Stimulated activated naive CD8-positive, alpha-beta T cell treated with anti-CD3 and anti-CD28 coated beads, Interleukin-15, Interleukin-2, amounts not matched to agents 100 U/mL and 50 U/mL, for 24 hours (primary cell): Measurements from ENCODE around the gene FBXL19.

Experiments
- ATAC-seq: fragments of 150-1000 bp; cut with Tn5 transposase; one replicate; pipeline ENCODE4 v1.10.0; 2021
- DNase-seq: peaks from one replicate; pipeline ENCODE4 v3.0.0; 2021

The FBXL19 gene

DNA sequence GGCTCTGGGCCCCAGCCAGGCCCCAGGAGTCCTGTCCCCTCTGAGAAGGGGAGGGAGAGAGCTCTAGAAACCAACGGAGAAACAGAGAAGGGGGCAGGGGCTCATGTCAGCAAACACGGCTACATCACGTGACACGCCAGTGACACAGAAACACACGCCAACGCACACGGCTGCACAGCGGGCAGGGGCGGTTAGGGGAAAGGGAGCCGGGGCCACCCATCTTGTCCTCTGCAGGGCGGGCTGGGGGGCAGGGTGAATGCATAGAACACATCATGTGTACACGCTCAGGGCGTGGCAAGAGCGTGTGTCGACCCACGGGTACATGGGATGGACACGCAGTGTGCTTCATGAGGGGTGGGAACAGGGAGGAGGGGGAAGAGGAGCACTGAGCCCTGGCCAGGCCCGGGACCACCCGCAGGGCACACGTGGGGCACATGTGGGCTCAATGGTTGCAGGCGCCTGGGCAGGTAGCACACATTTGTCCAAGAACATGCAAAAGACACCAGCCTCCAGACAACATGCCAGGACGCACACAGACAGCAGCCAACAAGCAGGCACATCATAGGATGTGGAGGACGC is 66.2 kb downstream of the FBXL19 start:
- DNase-seq (no peak), ATAC-seq (no peak)

DNA sequence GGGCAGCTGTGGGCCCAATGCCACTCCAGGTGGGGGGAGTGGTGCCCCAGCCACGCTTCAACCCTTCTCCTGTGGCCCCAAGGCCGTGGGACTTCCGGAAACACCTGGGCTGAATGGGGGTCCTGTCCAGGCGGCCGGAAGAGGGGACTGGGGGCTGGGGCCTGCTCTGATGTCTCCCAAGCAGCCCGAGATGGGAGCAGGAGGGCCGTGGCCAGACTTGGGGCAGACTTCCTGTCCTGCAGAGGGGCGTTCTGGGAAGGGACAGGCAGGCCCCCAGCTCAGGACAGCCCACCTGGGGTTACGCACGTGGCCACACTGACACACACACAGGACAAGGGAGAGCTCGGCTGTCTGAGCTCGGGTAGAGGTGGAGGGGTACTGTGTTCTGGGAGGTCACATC is 66.7 kb downstream of the FBXL19 start:
- ATAC-seq, result no peak
- no peak for DNase-seq

DNA sequence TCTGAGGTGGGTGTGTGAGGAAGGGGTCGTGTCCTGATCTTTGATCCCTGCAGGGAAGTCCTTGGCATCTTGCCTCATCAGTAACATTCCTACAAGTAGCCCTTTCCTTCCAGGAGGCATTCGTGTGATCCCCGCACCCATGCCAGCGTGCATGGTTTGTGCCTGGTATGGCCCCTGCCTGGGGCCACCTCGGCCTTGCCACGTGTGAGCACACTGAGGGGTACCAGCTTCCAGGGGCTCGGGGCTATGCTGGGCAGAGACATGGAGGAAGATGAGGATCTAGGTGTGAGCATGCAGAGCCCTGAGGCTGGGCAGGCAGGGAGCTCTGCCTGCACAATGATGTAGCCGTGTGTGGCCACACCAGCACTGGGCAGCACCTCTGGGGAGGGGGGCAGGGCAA is 67.7 kb downstream of the FBXL19 start:
- no peak for ATAC-seq
- no peak for DNase-seq

GRCh38 chr16:30992276-30992780 is 69.0 kb downstream of the FBXL19 start:
- DNase-seq (no peak), ATAC-seq (no peak)

GRCh38 chr16:30992931-30993816 is 69.8 kb downstream of the FBXL19 start:
- DNase-seq (no peak), ATAC-seq (no peak)

DNA sequence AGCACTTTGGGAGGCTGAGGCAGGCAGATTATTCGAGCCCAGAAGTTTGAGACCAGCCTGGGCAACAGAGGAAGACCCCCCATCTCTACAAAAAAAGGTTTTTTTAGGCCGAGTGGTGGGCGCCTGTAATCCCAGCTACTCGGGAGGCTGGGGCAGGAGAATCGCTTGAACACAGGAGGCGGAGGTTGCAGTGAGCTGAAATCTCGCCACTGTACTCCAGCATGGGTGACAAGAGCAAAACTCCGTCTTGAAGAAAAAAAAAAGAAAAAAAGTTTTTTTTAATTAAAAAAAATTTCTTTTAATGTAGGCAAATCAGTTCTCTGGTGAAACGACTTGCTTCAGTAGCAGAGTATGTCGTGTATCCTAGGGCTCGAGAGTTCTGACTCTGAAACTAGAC is 72.6 kb downstream of the FBXL19 start:
- ATAC-seq, result no peak
- no peak for DNase-seq

- ATAC-seq (no peak), DNase-seq (no peak)
Measured at GRCh38 chr16:30996324-30996984, 73.1 kb downstream of the FBXL19 start.

DNA sequence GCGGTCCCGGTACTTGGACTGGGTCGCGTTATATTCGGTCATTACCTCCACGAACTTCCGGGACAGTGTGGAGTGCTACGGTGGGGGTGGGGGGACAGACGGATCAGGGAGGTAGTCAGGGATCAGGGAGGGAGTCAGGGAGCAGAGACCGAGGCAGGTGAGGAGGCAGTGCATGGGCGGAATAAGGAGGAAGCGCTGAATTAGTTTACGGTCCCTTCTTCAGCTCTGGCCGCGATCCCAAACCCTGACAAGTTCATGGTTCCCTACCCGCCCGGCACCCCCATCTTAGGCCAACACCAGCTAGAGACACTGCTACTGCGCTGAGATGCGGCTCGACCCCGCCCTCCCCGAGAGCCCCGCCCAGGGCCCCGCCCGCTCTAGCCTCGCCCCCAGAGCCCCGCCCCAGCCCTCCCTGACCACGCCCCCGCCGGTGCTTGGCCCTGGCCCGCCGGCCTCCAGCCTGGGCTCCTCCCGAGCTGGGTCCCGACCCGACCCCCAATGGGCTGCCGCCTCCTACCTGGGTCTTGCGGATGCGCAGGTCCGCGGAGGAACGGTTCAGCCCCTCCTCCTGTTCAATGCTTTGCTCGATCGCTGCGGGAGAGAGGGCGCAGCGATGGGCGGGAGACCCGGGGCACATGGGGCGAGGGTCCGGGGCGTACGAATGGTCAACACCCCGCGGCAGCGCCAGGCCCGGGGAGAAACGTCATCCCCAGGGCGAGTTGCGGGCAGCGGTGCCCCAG is 73.8 kb downstream of the FBXL19 start:
- peak; percentile 93 for ATAC-seq
- peak; percentile 89 for DNase-seq

- DNase-seq, result no peak
Measured at GRCh38 chr16:30997725-30998711, 74.6 kb downstream of the FBXL19 start.

More at GRCh38 chr16:30997725-30998711, 74.6 kb downstream of the FBXL19 start:
- no peak for ATAC-seq
